Measurements from ENCODE around the gene LUZP2. TPM values are rescaled to one million over a fixed set of nuclear protein-coding genes. Genes with fewer than 3 reads are reported as not detected.

The LUZP2 gene
- total and polyA plus RNA-seq, 9 of the 15 experiments (the other 6 are each of a cell fraction or from before 2014, with no cell fraction given), result not detected

GRCh38 chr11:24651873-24652272, 155.0 kb downstream of the LUZP2 start (continued):
- TF ChIP-seq IRF2 (CRISPR knock-in tag; IDR thresholded peaks at IDR 0.05) (no peak), GABPB1 (CRISPR knock-in tag; IDR thresholded peaks at IDR 0.05) (no peak), TBP (optimal IDR thresholded peaks at IDR 0.05; ENCODE audit: low read depth, low read length) (no peak), TRIM25 (IDR thresholded peaks at IDR 0.05; ENCODE audit: borderline replicate concordance) (no peak), MLX (CRISPR knock-in tag; conservative IDR thresholded peaks at IDR 0.05) (no peak), PHTF2 (CRISPR knock-in tag; IDR thresholded peaks at IDR 0.05) (no peak), ZNF780A (CRISPR knock-in tag; IDR thresholded peaks at IDR 0.05) (no peak), CBFB (CRISPR knock-in tag; IDR thresholded peaks at IDR 0.05) (no peak), KDM4B (IDR thresholded peaks at IDR 0.05; ENCODE audit: borderline replicate concordance in 2 of 2, low read depth in 1 of 2) (no peak), ZNF707 (CRISPR knock-in tag; conservative IDR thresholded peaks at IDR 0.05) (no peak), ZBTB49 (CRISPR knock-in tag; IDR thresholded peaks at IDR 0.05; ENCODE audit: borderline replicate concordance) (no peak)
